GM12873 (cell line): ENCODE measurements around the gene SHC1.

Experiments used
- CTCF ChIP-seq: IDR thresholded peaks from 2 replicates; pipeline ENCODE4 v1.5.1; 2012; ENCODE audit warnings: low read depth, mild to moderate bottlenecking, moderate library complexity, low read length, control low read depth; ENCODE audit not compliant: insufficient read depth; ENCODE audit errors: missing control alignments

The SHC1 gene

DNA sequence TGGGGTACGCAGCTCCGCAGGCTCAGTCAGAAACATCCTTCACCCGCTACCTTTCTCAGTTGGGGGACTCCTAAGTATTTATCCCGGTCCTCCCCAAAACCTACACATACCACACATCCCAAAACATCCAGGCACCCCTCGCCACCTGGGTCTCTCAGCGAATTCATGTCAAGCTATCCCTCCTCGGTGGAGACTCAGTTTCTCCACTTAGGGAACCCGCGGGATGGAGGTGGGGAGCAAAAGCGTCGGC, 30.8 kb upstream of the SHC1 start:
- no peak for TF ChIP-seq CTCF

DNA sequence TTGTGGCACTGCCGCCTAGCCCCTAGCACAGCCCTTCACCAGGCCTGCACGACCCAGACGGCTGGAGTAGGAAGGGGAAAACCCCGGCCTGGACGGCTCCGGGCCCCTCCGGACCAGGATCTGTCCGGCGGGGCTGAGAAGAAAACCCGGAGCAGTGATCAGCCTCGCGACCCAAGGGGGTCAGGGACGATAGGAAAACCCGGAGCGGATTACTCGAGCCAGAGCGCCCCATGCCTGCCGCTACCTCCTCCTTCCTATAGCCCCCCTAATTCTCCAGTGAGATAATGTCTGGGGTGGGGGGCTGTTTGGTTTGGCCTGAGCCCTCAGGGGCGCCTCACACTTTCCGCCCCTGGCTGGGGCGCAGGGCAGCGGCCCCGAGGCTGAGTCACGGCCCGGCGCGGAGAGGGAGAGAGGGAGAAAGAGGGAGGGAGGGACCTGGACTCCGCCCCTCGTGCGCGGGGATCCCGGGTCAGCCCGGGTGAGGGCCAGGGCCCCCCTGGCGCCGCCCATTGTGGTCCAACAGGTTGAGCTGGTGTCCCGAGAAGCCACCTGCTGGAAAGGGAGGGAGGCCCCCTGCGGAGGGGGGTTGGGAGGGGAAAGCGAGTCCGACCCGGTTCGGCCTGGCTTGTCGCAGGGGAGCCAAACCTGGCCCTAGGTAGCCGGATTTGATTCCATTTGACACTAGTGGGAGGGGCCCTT, 30.3 kb upstream of the SHC1 start:
- peak; percentile 1 for TF ChIP-seq CTCF

DNA sequence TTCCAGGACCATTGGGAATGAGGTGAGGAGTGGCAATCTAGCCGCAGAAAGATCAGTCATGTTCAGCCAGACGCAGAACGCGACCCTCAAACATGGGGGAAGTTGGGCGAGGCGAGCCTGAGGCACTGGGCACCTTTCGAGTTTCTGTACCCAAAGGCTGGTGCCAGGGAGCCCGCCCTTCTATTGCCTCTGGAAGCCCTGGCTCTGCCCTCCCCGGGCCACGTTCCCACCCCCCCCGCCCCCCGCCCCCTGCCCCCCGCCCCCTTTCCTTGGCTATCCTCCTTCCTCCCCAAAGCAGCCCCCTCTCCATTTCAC, 29.8 kb upstream of the SHC1 start:
- no peak for TF ChIP-seq CTCF

DNA sequence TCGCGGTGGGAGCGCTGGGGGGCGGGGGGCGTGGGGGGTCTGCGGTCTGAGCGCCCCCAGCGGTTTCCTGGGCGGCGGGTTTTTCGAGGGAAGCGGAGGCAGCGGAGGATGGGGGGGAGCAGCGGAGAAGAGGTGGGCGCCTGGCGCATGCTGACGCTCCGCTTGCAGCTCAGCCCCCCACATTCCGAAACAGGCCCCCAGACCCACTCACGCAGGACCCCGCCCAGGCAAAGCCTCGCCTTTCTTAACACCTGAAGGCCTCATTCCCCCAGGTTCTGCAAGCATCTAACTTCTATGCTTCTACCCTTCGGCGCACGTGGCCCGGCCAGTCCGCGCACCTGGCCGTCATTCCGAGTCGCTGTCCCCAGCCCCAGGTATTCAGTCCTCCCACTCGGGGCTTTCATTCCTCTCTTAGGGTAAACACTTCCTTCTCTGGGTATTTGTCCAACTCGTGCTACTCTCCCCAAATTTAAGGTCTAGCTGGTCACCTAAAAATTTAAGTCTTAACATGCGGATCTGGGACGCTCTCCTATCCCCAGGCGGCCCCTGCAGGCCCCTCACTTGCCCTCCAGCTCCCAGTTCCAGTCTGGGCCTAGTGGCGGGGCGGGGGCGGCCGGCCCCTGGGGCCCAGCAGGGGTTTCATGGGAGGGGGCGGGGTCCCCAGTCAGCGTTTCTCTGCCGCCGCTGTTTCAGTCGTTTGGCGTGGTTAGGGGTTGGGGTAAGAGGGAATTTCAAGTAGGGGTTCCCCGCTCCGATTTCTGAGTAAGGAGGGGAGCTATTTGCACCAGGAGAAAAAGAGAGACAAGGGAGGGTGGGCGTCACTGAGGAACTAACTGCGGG, 29.2 kb upstream of the SHC1 start:
- no peak for TF ChIP-seq CTCF

GRCh38 chr1:154998818-154999570, 28.4 kb upstream of the SHC1 start:
- peak; percentile 97 for TF ChIP-seq CTCF

DNA sequence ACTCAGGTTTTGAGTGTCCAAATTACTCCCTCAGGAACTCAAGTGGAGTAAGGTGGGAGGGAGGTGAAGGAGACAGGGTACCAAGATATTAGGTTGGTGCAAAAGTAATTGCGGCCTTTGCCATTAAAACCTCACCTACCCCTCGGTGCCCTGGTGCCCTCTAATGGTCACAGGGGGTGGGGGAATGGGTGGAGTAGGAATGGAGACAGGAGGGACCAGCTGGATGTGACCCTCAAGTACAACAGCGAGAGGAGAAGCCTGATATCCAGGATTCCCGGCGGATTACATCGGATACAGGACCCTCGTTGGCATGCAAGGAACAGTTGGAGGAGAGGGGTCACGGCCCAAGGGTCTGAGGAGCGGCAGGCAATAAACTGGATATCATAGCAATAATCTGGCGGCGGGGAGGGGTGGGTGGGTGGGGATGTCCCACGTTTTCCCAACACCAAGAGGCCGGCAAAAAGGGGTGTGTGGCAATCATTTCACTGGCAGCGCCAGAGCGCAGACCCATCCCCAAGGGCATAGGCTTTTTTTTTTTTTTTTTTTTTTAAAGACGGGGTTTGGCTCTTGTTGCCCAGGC, 27.7 kb upstream of the SHC1 start:
- peak; percentile 27 for TF ChIP-seq CTCF
